ENCODE data around the gene IFT172. TPM values are rescaled to one million over a fixed set of nuclear protein-coding genes. Genes with fewer than 3 reads are reported as not detected.
"Not testable (repeated sequence)": the region's sequence is repeated elsewhere in the genome, so short reads cannot be mapped to it uniquely, and the experiment has no call there.

IFT172 gene
- total RNA-seq, result 10 to 100 TPM in 3 of 4 donors, 1 to 10 TPM in 1; 9.7 to 63.1 (median 48.2) TPM

- TF ChIP-seq POLR2A (IDR thresholded peaks at IDR 0.05), result peak in 1 of 2 donors; percentile 69
- TF ChIP-seq CTCF (IDR thresholded peaks at IDR 0.05), result no peak
- H3K36me3 ChIP-seq, result no peaks in the 10 kb centered on the region
- H3K27ac ChIP-seq, result peak within 1 kb of the TSS; percentile 73 to 74
- H3K9me3 ChIP-seq, result no peaks in the 10 kb centered on the region
- intact Hi-C loops (cut with DNase I; ENCODE audit: low total_unique reads), result no loop called here
- H3K4me3 ChIP-seq, result peak within 1 kb of the TSS; percentile 62 to 65
- no peaks in the 10 kb centered on the region for H3K27me3 ChIP-seq
- peaks cover 0 to 5% of the 10 kb centered on the region in 2 donors for H3K4me1 ChIP-seq
- peak; percentile 97 to 99 for DNase-seq
Measured at GRCh38 chr2:27489498-27490397, at the start of gene IFT172. Gene IFT172 (minus strand): TSS chr2:27489743. CDS start chr2:27489653, 90 bp downstream.

GRCh38 chr2:27538839-27539450, 49.4 kb upstream of the IFT172 start:
- H3K36me3 ChIP-seq; H3K27ac ChIP-seq; H3K4me3 ChIP-seq; intact Hi-C loops (cut with DNase I; ENCODE audit: low total_unique reads); H3K27me3 ChIP-seq; DNase-seq; H3K9me3 ChIP-seq; H3K4me1 ChIP-seq: not testable (repeated sequence)

- H3K9me3 ChIP-seq, result no peaks in the 10 kb centered on the region
- H3K27ac ChIP-seq, result no peak overlapping the region
- no peaks in the 10 kb centered on the region for H3K4me1 ChIP-seq
- intact Hi-C loops (cut with DNase I; ENCODE audit: low total_unique reads), result no loop called here
- no peaks in the 10 kb centered on the region for H3K27me3 ChIP-seq
- no peak for DNase-seq
- no peak overlapping the region for H3K4me3 ChIP-seq
- TF ChIP-seq CTCF (IDR thresholded peaks at IDR 0.05) (no peak), POLR2A (IDR thresholded peaks at IDR 0.05) (no peak)
- H3K36me3 ChIP-seq, result no peaks in the 10 kb centered on the region
Measured at GRCh38 chr2:27537287-27537686, 47.7 kb upstream of the IFT172 start.

GRCh38 chr2:27531983-27532382, 42.4 kb upstream of the IFT172 start:
- Histone ChIP-seq H3K27ac (no peak overlapping the region), H3K4me3 (no peak overlapping the region), H3K36me3 (no peaks in the 10 kb centered on the region), H3K27me3 (no peaks in the 10 kb centered on the region), H3K4me1 (no peaks in the 10 kb centered on the region), H3K9me3 (no peaks in the 10 kb centered on the region)
- TF ChIP-seq POLR2A (IDR thresholded peaks at IDR 0.05) (no peak), CTCF (IDR thresholded peaks at IDR 0.05) (no peak)
- intact Hi-C loops (cut with DNase I; ENCODE audit: low total_unique reads), result no loop called here
- no peak for DNase-seq

- no peaks in the 10 kb centered on the region for H3K9me3 ChIP-seq
- no peak overlapping the region for H3K27ac ChIP-seq
- no peaks in the 10 kb centered on the region for H3K36me3 ChIP-seq
- no peak for DNase-seq
- no peaks in the 10 kb centered on the region for H3K27me3 ChIP-seq
- no peak overlapping the region for H3K4me3 ChIP-seq
- H3K4me1 ChIP-seq, result no peaks in the 10 kb centered on the region
- TF ChIP-seq POLR2A (IDR thresholded peaks at IDR 0.05) (no peak), CTCF (IDR thresholded peaks at IDR 0.05) (no peak)
- intact Hi-C loops (cut with DNase I; ENCODE audit: low total_unique reads), result no loop called here
Measured at GRCh38 chr2:27527182-27527581, 37.6 kb upstream of the IFT172 start.

Data from uterus (tissue), 4 donors.